ENCODE results near the gene HNRNPU. TPM values are rescaled to one million over a fixed set of nuclear protein-coding genes. Genes with fewer than 3 reads are reported as not detected.

The HNRNPU gene
- total RNA-seq, 1 experiment from 2014 or later, result 536 TPM

GRCh38 chr1:244840219-244840794, 24.0 kb downstream of the HNRNPU start (continued):
- no peak for TF ChIP-seq CTCF (IDR thresholded peaks at IDR 0.05)

- Mint-ChIP-seq H3K9me3 (no peaks in the 10 kb centered on the region), H3K27ac (peak overlapping the region; percentile 55), H3K27me3 (ENCODE audit: low read depth) (no peaks in the 10 kb centered on the region), H3K4me1 (peaks cover 38% of the 10 kb centered on the region), H3K36me3 (peaks cover 30% of the 10 kb centered on the region), H3K4me3 (no peak overlapping the region)
- TF ChIP-seq ETV6 (CRISPR knock-in tag; IDR thresholded peaks at IDR 0.05), result no peak
- no peak for TF ChIP-seq ESRRA (CRISPR knock-in tag; IDR thresholded peaks at IDR 0.05; ENCODE audit: borderline replicate concordance)
- peak; percentile 65; the same call in 1 of the 2 replicates for TF ChIP-seq PRRX2 (CRISPR knock-in tag; IDR thresholded peaks at IDR 0.05)
- no peak for TF ChIP-seq ATF1 (CRISPR knock-in tag; IDR thresholded peaks at IDR 0.05)
- no peak for TF ChIP-seq ZNF281 (CRISPR knock-in tag; IDR thresholded peaks at IDR 0.05)
- 0 out of 2 replicates have a peak, but pooled peaks have one; percentile 6 for TF ChIP-seq ZMAT4 (CRISPR knock-in tag; IDR thresholded peaks at IDR 0.05)
- no peak for TF ChIP-seq CREB1 (CRISPR knock-in tag; IDR thresholded peaks at IDR 0.05)
- ChIA-PET CTCF (interaction anchor here (1.7 kb wide), 1 partner anchor 203 kb away, joined by 7 read pairs; no protein-coding TSS in a partner anchor), POLR2A (no interaction called here)
- DNase-seq (ENCODE audit: low spot score), result no peak
- ATAC-seq, result no peak
Observed at GRCh38 chr1:244839656-244840055, 24.7 kb downstream of the HNRNPU start.

GRCh38 chr1:244837597-244838258, 26.6 kb downstream of the HNRNPU start:
- Mint-ChIP-seq H3K27ac (peak overlapping the region; percentile 33), H3K27me3 (ENCODE audit: low read depth) (no peaks in the 10 kb centered on the region), H3K4me3 (peak overlapping the region; percentile 97), H3K36me3 (peaks cover 13% of the 10 kb centered on the region), H3K9me3 (no peaks in the 10 kb centered on the region), H3K4me1 (peaks cover 48% of the 10 kb centered on the region)
- ChIA-PET POLR2A (no interaction called here), CTCF (interaction anchor here (2.0 kb wide), 1 partner anchor 205 kb away, joined by 8 read pairs; no protein-coding TSS in a partner anchor)
- ATAC-seq (no peak), DNase-seq (ENCODE audit: low spot score) (no peak)
- TF ChIP-seq USF1 (CRISPR knock-in tag; IDR thresholded peaks at IDR 0.05) (no peak), GTF2I (CRISPR knock-in tag; conservative IDR thresholded peaks at IDR 0.05) (no peak), PRRX2 (CRISPR knock-in tag; IDR thresholded peaks at IDR 0.05) (no peak), USF2 (CRISPR knock-in tag; IDR thresholded peaks at IDR 0.05) (no peak), NR3C1 (CRISPR knock-in tag; conservative IDR thresholded peaks at IDR 0.05; ENCODE audit: low read depth) (no peak), E2F1 (CRISPR knock-in tag; IDR thresholded peaks at IDR 0.05) (no peak), NFYB (CRISPR knock-in tag; conservative IDR thresholded peaks at IDR 0.05; ENCODE audit: low read depth) (no peak), SOX15 (CRISPR knock-in tag; IDR thresholded peaks at IDR 0.05) (no peak), ZNF317 (CRISPR knock-in tag; IDR thresholded peaks at IDR 0.05; ENCODE audit: borderline replicate concordance, low read depth) (no peak), ZNF121 (CRISPR knock-in tag; IDR thresholded peaks at IDR 0.05) (no peak), KAT7 (CRISPR knock-in tag; IDR thresholded peaks at IDR 0.05; ENCODE audit: borderline replicate concordance) (no peak), NR1H2 (CRISPR knock-in tag; IDR thresholded peaks at IDR 0.05) (no peak), E2F5 (CRISPR knock-in tag; IDR thresholded peaks at IDR 0.05) (no peak), ZNF281 (CRISPR knock-in tag; IDR thresholded peaks at IDR 0.05) (no peak)

Measured in WTC11 (cell line).